ENCODE results near the gene MIB2.
"Not testable (repeated sequence)": the region's sequence is repeated elsewhere in the genome, so short reads cannot be mapped to it uniquely, and the experiment has no call there.

Gene MIB2

GRCh38 chr1:1630965-1631781, 15.9 kb downstream of the MIB2 start:
- no peak overlapping the region for H3K4me3 ChIP-seq (ENCODE audit: insufficient read length, low read depth)
- TF ChIP-seq SUZ12 (IDR thresholded peaks at IDR 0.05; ENCODE audit: extremely low read depth, insufficient read depth, insufficient read length) (no peak), ZNF274 (IDR thresholded peaks at IDR 0.05; ENCODE audit: low read depth, low read length) (no peak), YY1 (IDR thresholded peaks at IDR 0.05; ENCODE audit: insufficient read depth, insufficient read length) (no peak)

GRCh38 chr1:1631782-1632420, 16.6 kb downstream of the MIB2 start, which contains the start of gene MMP23B:
TSS of gene MMP23B (plus strand) at chr1:1632173. CDS start at chr1:1632219, 46 bp downstream.
- DNase-seq (ENCODE audit: low read depth, low spot score) = no peak
- peak within 1 kb of the TSS; percentile 47 for H3K4me3 ChIP-seq (ENCODE audit: insufficient read length, low read depth)
- H3K4me1 ChIP-seq (ENCODE audit: insufficient read depth, insufficient read length) = no peaks in the 10 kb centered on the region
- H3K9ac ChIP-seq (ENCODE audit: insufficient read length, low read depth) = peak within 1 kb of the TSS; percentile 64
- TF ChIP-seq YY1 (IDR thresholded peaks at IDR 0.05; ENCODE audit: insufficient read depth, insufficient read length) (no peak), SUZ12 (IDR thresholded peaks at IDR 0.05; ENCODE audit: extremely low read depth, insufficient read depth, insufficient read length) (no peak), ZNF274 (IDR thresholded peaks at IDR 0.05; ENCODE audit: low read depth, low read length) (no peak)
- H3K36me3 ChIP-seq (ENCODE audit: insufficient read depth, insufficient read length, low read length) = peaks cover 21% of the 10 kb centered on the region
- no peaks in the 10 kb centered on the region for H3K27me3 ChIP-seq (ENCODE audit: insufficient read depth, insufficient read length)
- no peaks in the 10 kb centered on the region for H3K9me3 ChIP-seq (ENCODE audit: insufficient read depth, low read length)

More at GRCh38 chr1:1630965-1631781, 15.9 kb downstream of the MIB2 start:
- Histone ChIP-seq H3K9me3 (ENCODE audit: insufficient read depth, low read length) (no peaks in the 10 kb centered on the region), H3K36me3 (ENCODE audit: insufficient read depth, insufficient read length, low read length) (peaks cover 16% of the 10 kb centered on the region), H3K27me3 (ENCODE audit: insufficient read depth, insufficient read length) (no peaks in the 10 kb centered on the region), H3K4me1 (ENCODE audit: insufficient read depth, insufficient read length) (no peaks in the 10 kb centered on the region), H3K9ac (ENCODE audit: insufficient read length, low read depth) (peak overlapping the region; percentile 64)
- no peak for DNase-seq (ENCODE audit: low read depth, low spot score)

- not testable (repeated sequence) for H3K4me3 ChIP-seq (ENCODE audit: insufficient read length, low read depth); H3K9me3 ChIP-seq (ENCODE audit: insufficient read depth, low read length); H3K9ac ChIP-seq (ENCODE audit: insufficient read length, low read depth); H3K27me3 ChIP-seq (ENCODE audit: insufficient read depth, insufficient read length); DNase-seq (ENCODE audit: low read depth, low spot score); H3K4me1 ChIP-seq (ENCODE audit: insufficient read depth, insufficient read length)
- peaks cover 16% of the 10 kb centered on the region for H3K36me3 ChIP-seq (ENCODE audit: insufficient read depth, insufficient read length, low read length)
These were observed 18.1 kb downstream of the MIB2 start for GRCh38 chr1:1633409-1633808.

- not testable (repeated sequence) for H3K9me3 ChIP-seq (ENCODE audit: insufficient read depth, low read length); H3K27me3 ChIP-seq (ENCODE audit: insufficient read depth, insufficient read length); H3K4me1 ChIP-seq (ENCODE audit: insufficient read depth, insufficient read length); DNase-seq (ENCODE audit: low read depth, low spot score); H3K4me3 ChIP-seq (ENCODE audit: insufficient read length, low read depth); H3K9ac ChIP-seq (ENCODE audit: insufficient read length, low read depth)
- peaks cover 13% of the 10 kb centered on the region for H3K36me3 ChIP-seq (ENCODE audit: insufficient read depth, insufficient read length, low read length)
These were observed 19.3 kb downstream of the MIB2 start for GRCh38 chr1:1634613-1635012.

GRCh38 chr1:1636621-1637478, 21.6 kb downstream of the MIB2 start:
- peaks cover 13% of the 10 kb centered on the region for H3K36me3 ChIP-seq (ENCODE audit: insufficient read depth, insufficient read length, low read length)
- not testable (repeated sequence) for H3K9me3 ChIP-seq (ENCODE audit: insufficient read depth, low read length); H3K4me1 ChIP-seq (ENCODE audit: insufficient read depth, insufficient read length); H3K27me3 ChIP-seq (ENCODE audit: insufficient read depth, insufficient read length); H3K9ac ChIP-seq (ENCODE audit: insufficient read length, low read depth); DNase-seq (ENCODE audit: low read depth, low spot score); H3K4me3 ChIP-seq (ENCODE audit: insufficient read length, low read depth)

- DNase-seq (ENCODE audit: low read depth, low spot score); H3K4me3 ChIP-seq (ENCODE audit: insufficient read length, low read depth); H3K27me3 ChIP-seq (ENCODE audit: insufficient read depth, insufficient read length); H3K4me1 ChIP-seq (ENCODE audit: insufficient read depth, insufficient read length); H3K9me3 ChIP-seq (ENCODE audit: insufficient read depth, low read length); H3K9ac ChIP-seq (ENCODE audit: insufficient read length, low read depth): not testable (repeated sequence)
- H3K36me3 ChIP-seq (ENCODE audit: insufficient read depth, insufficient read length, low read length) = peaks cover 13% of the 10 kb centered on the region
These were observed 22.2 kb downstream of the MIB2 start for GRCh38 chr1:1637479-1637875.

GRCh38 chr1:1638528-1638927, 23.2 kb downstream of the MIB2 start:
- not testable (repeated sequence) for H3K4me3 ChIP-seq (ENCODE audit: insufficient read length, low read depth); H3K9ac ChIP-seq (ENCODE audit: insufficient read length, low read depth); H3K9me3 ChIP-seq (ENCODE audit: insufficient read depth, low read length); DNase-seq (ENCODE audit: low read depth, low spot score); H3K4me1 ChIP-seq (ENCODE audit: insufficient read depth, insufficient read length); H3K27me3 ChIP-seq (ENCODE audit: insufficient read depth, insufficient read length)
- peaks cover 13% of the 10 kb centered on the region for H3K36me3 ChIP-seq (ENCODE audit: insufficient read depth, insufficient read length, low read length)

GRCh38 chr1:1639368-1639767, 24.1 kb downstream of the MIB2 start:
- H3K4me1 ChIP-seq (ENCODE audit: insufficient read depth, insufficient read length); H3K9ac ChIP-seq (ENCODE audit: insufficient read length, low read depth); DNase-seq (ENCODE audit: low read depth, low spot score); H3K9me3 ChIP-seq (ENCODE audit: insufficient read depth, low read length); H3K27me3 ChIP-seq (ENCODE audit: insufficient read depth, insufficient read length); H3K4me3 ChIP-seq (ENCODE audit: insufficient read length, low read depth): not testable (repeated sequence)
- peaks cover 13% of the 10 kb centered on the region for H3K36me3 ChIP-seq (ENCODE audit: insufficient read depth, insufficient read length, low read length)

- peaks cover 13% of the 10 kb centered on the region for H3K36me3 ChIP-seq (ENCODE audit: insufficient read depth, insufficient read length, low read length)
- DNase-seq (ENCODE audit: low read depth, low spot score); H3K9me3 ChIP-seq (ENCODE audit: insufficient read depth, low read length); H3K9ac ChIP-seq (ENCODE audit: insufficient read length, low read depth); H3K27me3 ChIP-seq (ENCODE audit: insufficient read depth, insufficient read length); H3K4me1 ChIP-seq (ENCODE audit: insufficient read depth, insufficient read length); H3K4me3 ChIP-seq (ENCODE audit: insufficient read length, low read depth): not testable (repeated sequence)
These were observed 24.8 kb downstream of the MIB2 start for GRCh38 chr1:1640081-1640480.

GRCh38 chr1:1640711-1641461, 25.6 kb downstream of the MIB2 start:
- H3K9ac ChIP-seq (ENCODE audit: insufficient read length, low read depth); H3K27me3 ChIP-seq (ENCODE audit: insufficient read depth, insufficient read length); H3K4me3 ChIP-seq (ENCODE audit: insufficient read length, low read depth); DNase-seq (ENCODE audit: low read depth, low spot score); H3K9me3 ChIP-seq (ENCODE audit: insufficient read depth, low read length); H3K4me1 ChIP-seq (ENCODE audit: insufficient read depth, insufficient read length): not testable (repeated sequence)
- peaks cover 13% of the 10 kb centered on the region for H3K36me3 ChIP-seq (ENCODE audit: insufficient read depth, insufficient read length, low read length)

Data from NT2/D1 (cell line).